Measurements from ENCODE around the gene ARHGAP26. TPM values are rescaled to one million over a fixed set of nuclear protein-coding genes. Genes with fewer than 3 reads are reported as not detected.

The ARHGAP26 gene
- polyA plus RNA-seq, 1 donor (not counting 4 experiments of a cell fraction or from before 2014, with no cell fraction given) = 3.9 TPM

DNA sequence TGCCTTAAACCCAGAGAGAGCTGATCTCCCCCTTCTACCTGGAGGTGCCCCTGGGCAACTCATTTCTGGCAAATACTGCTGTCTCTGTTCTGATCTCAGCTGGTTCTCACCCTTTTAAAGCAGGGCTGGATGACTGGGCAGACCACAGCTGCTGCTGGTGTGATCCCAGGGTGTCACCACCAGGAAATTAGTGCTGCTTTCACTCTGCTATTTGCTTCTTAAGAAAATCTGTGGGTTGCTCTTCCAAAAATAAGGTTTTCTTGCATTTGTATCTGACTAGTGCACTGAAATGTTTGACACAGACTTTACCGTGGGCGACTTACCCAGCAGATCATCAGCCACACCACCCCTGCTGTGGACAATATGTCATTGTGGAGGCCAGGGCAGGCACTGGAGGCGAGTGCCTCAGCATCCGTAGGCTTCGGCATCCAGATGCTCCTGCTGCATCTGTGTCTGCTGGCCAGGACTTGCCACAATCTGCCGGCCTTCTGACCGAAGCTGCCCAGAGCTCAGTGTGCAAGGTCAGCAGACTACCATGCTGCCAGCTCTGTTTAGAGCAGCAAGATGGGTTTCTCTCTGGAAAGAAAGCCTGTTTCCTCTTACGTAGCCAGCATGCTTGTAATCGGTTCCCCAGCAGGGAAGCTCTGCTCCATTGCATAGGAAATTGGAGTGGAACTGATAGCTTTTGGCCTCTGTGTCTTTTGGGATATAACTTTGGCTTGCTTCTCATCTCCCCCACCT, 13.6 kb downstream of the ARHGAP26 start:
- Histone ChIP-seq H3K9me1 (ENCODE audit: control insufficient read depth, extremely low read depth, insufficient read depth, low read length) (peaks cover 2% of the 10 kb centered on the region), H3K36me3 (ENCODE audit: control insufficient read depth in 2 of 2, extremely low read depth in 1 of 2, insufficient read depth in 2 of 2, low read length in 2 of 2) (no peaks in the 10 kb centered on the region), H3K4me3 (ENCODE audit: control insufficient read depth in 2 of 3, extremely low read depth in 1 of 3, insufficient read depth in 2 of 3, low read depth in 1 of 3, low read length in 3 of 3) (no peak overlapping the region), H3K27ac (ENCODE audit: control insufficient read depth, insufficient read depth, low read length) (no peak overlapping the region), H3K9ac (ENCODE audit: control insufficient read depth, extremely low read depth, insufficient read depth, low read length) (no peak overlapping the region), H3K4me2 (ENCODE audit: control insufficient read depth, extremely low read depth, insufficient read depth, low read depth, low read length) (no peak overlapping the region), H3K4me1 (ENCODE audit: control insufficient read depth, extremely low read depth, insufficient read depth, low read length) (peaks cover 12% of the 10 kb centered on the region), H3K27me3 (ENCODE audit: control insufficient read depth, extremely low read depth, insufficient read depth, low read length) (no peaks in the 10 kb centered on the region), H4K20me1 (ENCODE audit: control insufficient read depth, extremely low read depth, insufficient read depth, low read length) (no peaks in the 10 kb centered on the region), H2AFZ (ENCODE audit: control insufficient read depth, low read length) (no peak overlapping the region), H3K9me3 (ENCODE audit: control insufficient read depth, low read depth, low read length) (no peaks in the 10 kb centered on the region), H3K79me2 (ENCODE audit: control insufficient read depth, insufficient read depth, low read length) (no peaks in the 10 kb centered on the region)
- FAIRE-seq (no peak), DNase-seq (ENCODE audit: low read depth, low spot score) (no peak)
- dilution Hi-C loops (cut with MboI; ENCODE audit: extremely low pct_ligation_motif_present, low sequenced_read_pairs) = no loop called here
- TF ChIP-seq, protein P1, sequence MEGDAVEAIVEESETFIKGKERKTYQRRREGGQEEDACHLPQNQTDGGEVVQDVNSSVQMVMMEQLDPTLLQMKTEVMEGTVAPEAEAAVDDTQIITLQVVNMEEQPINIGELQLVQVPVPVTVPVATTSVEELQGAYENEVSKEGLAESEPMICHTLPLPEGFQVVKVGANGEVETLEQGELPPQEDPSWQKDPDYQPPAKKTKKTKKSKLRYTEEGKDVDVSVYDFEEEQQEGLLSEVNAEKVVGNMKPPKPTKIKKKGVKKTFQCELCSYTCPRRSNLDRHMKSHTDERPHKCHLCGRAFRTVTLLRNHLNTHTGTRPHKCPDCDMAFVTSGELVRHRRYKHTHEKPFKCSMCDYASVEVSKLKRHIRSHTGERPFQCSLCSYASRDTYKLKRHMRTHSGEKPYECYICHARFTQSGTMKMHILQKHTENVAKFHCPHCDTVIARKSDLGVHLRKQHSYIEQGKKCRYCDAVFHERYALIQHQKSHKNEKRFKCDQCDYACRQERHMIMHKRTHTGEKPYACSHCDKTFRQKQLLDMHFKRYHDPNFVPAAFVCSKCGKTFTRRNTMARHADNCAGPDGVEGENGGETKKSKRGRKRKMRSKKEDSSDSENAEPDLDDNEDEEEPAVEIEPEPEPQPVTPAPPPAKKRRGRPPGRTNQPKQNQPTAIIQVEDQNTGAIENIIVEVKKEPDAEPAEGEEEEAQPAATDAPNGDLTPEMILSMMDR (optimal IDR thresholded peaks at IDR 0.05 in 1 of 3, IDR thresholded peaks at IDR 0.05 in 1 of 3, conservative IDR thresholded peaks at IDR 0.05 in 1 of 3; ENCODE audit: extremely low read depth in 1 of 3, insufficient read depth in 2 of 3, low read length in 3 of 3) = no peak
- TF ChIP-seq EZH2 (IDR thresholded peaks at IDR 0.05; ENCODE audit: low read length) = no peak

- H3K4me2 ChIP-seq (ENCODE audit: control insufficient read depth, extremely low read depth, insufficient read depth, low read depth, low read length) = no peak overlapping the region
- dilution Hi-C loops (cut with MboI; ENCODE audit: extremely low pct_ligation_motif_present, low sequenced_read_pairs) = no loop called here
- no peak for FAIRE-seq
Observed at GRCh38 chr5:142784401-142784955, 14.3 kb downstream of the ARHGAP26 start.

More at GRCh38 chr5:142784401-142784955, 14.3 kb downstream of the ARHGAP26 start:
- DNase-seq (ENCODE audit: low read depth, low spot score) = no peak
- no peaks in the 10 kb centered on the region for H3K27me3 ChIP-seq (ENCODE audit: control insufficient read depth, extremely low read depth, insufficient read depth, low read length)
- H4K20me1 ChIP-seq (ENCODE audit: control insufficient read depth, extremely low read depth, insufficient read depth, low read length) = no peaks in the 10 kb centered on the region
- no peak overlapping the region for H3K27ac ChIP-seq (ENCODE audit: control insufficient read depth, insufficient read depth, low read length)
- no peak overlapping the region for H2AFZ ChIP-seq (ENCODE audit: control insufficient read depth, low read length)
- no peaks in the 10 kb centered on the region for H3K9me3 ChIP-seq (ENCODE audit: control insufficient read depth, low read depth, low read length)
- H3K4me1 ChIP-seq (ENCODE audit: control insufficient read depth, extremely low read depth, insufficient read depth, low read length) = peaks cover 5% of the 10 kb centered on the region
- no peaks in the 10 kb centered on the region for H3K36me3 ChIP-seq (ENCODE audit: control insufficient read depth in 2 of 2, extremely low read depth in 1 of 2, insufficient read depth in 2 of 2, low read length in 2 of 2)
- H3K79me2 ChIP-seq (ENCODE audit: control insufficient read depth, insufficient read depth, low read length) = no peaks in the 10 kb centered on the region
- TF ChIP-seq, protein P1 (optimal IDR thresholded peaks at IDR 0.05 in 1 of 3, IDR thresholded peaks at IDR 0.05 in 1 of 3, conservative IDR thresholded peaks at IDR 0.05 in 1 of 3; ENCODE audit: extremely low read depth in 1 of 3, insufficient read depth in 2 of 3, low read length in 3 of 3) = no peak
- TF ChIP-seq EZH2 (IDR thresholded peaks at IDR 0.05; ENCODE audit: low read length) = no peak
- no peak overlapping the region for H3K9ac ChIP-seq (ENCODE audit: control insufficient read depth, extremely low read depth, insufficient read depth, low read length)
- no peak overlapping the region for H3K4me3 ChIP-seq (ENCODE audit: control insufficient read depth in 2 of 3, extremely low read depth in 1 of 3, insufficient read depth in 2 of 3, low read depth in 1 of 3, low read length in 3 of 3)
- peaks cover 2% of the 10 kb centered on the region for H3K9me1 ChIP-seq (ENCODE audit: control insufficient read depth, extremely low read depth, insufficient read depth, low read length)

Data from keratinocyte (primary cell).